SJSA1 (cell line): ENCODE results near the gene UBR2. TPM values are rescaled to one million over a fixed set of nuclear protein-coding genes. Genes with fewer than 3 reads are reported as not detected.
A peak's percentile ranks its signal among the peaks of the same experiment; 100 is the strongest.
"Not testable (repeated sequence)": the region's sequence is repeated elsewhere in the genome, so short reads cannot be mapped to it uniquely, and the experiment has no call there.

Source experiments
- DNase-seq, 2 experiments: peaks; one replicate each; pipeline ENCODE4 v3.0.0-alpha.2; 2015 to 2020; ENCODE audit warnings: low spot score in 2 of 2, low read depth in 1 of 2
- H3K27ac ChIP-seq: fragments of 250-450 bp; sonication (Bioruptor Pico); 2 replicates; pipeline ENCODE4 v1.5.1; 2020; ENCODE audit warnings: mild to moderate bottlenecking, moderate library complexity
- H3K27me3 ChIP-seq: fragments of 250-450 bp; sonication (Bioruptor Pico); replicated peaks from 2 replicates; pipeline ENCODE4 v1.5.1; 2020; ENCODE audit warnings: mild to moderate bottlenecking, moderate library complexity
- H3K36me3 ChIP-seq: fragments of 250-450 bp; sonication (Bioruptor Pico); 2 replicates; pipeline ENCODE4 v1.5.1; 2020; ENCODE audit warnings: mild to moderate bottlenecking
- H3K4me1 ChIP-seq: fragments of 250-450 bp; sonication (Bioruptor Pico); replicated peaks from 2 replicates; pipeline ENCODE4 v1.6.1; 2021; ENCODE audit warnings: mild to moderate bottlenecking
- H3K4me3 ChIP-seq: fragments of 250-450 bp; sonication (Bioruptor Pico); 2 replicates; pipeline ENCODE4 v1.5.1; 2020; ENCODE audit warnings: mild to moderate bottlenecking
- H3K9me3 ChIP-seq: fragments of 250-450 bp; sonication (Bioruptor Pico); replicated peaks from 2 replicates; pipeline ENCODE4 v1.5.1; 2020; ENCODE audit warnings: mild to moderate bottlenecking
- total RNA-seq: library from RNA; depleted of rRNA; stranded (reverse); fragments of >200 nt; shearing (Covaris generic); gene quantifications from 2 replicates; pipeline ENCODE4 v1.2.3, GENCODE V29; 2014

Gene UBR2
- total RNA-seq, 1 experiment from 2014 or later: 19.5 TPM

DNA sequence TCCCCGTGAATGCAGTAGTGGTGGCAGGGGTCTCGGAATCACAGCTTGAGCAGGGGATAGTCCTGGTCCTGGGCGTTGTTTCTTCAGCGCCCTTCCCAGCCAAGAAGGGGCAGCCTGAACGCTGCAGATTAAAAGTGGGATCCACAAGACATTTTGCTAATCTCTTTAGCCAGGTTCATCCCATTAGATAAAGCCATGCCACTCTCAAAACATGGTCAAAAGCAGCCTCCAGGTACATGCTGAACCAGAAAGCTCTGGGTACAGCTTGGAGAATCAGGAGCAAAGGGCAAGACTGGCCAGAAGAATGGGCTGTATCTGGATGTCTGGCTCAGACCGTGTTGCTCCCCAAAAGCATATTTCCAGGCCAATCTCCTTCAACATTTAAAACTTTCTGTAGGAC lies 158.7 kb downstream of the UBR2 start, which contains the start of gene PRPH2:
PRPH2 (minus strand) TSS at position 101 of the 400 bp plus-strand sequence. CDS start 263 bp downstream, outside the sequence.
- no peak within 1 kb of the TSS for H3K4me3 ChIP-seq
- H3K27me3 ChIP-seq: no peaks in the 10 kb centered on the region
- H3K36me3 ChIP-seq: no peaks in the 10 kb centered on the region

DNA sequence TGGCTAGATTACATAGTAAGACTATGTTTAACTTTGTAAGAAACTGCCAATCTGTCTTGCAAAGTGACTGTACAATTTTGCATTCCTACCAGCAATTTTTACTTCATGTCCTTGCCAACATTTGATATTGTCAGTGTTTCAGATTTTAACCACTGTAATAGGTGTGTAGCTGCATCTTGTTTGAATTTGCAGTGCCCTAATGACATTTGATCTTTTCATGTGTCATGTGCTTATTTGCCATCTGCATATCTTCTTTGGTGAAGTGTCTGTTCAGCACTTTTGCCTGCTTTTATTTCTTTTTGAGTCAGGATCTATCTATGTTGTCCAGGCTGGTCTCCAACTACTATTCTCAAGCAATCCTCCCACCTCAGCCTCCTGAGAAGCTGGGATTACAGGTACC lies 161.0 kb downstream of the UBR2 start:
- no peak for DNase-seq
- no peaks in the 10 kb centered on the region for H3K36me3 ChIP-seq
- no peak overlapping the region for H3K27ac ChIP-seq
- no peak overlapping the region for H3K4me3 ChIP-seq
- no peaks in the 10 kb centered on the region for H3K4me1 ChIP-seq
- H3K9me3 ChIP-seq: no peaks in the 10 kb centered on the region
- no peaks in the 10 kb centered on the region for H3K27me3 ChIP-seq

More for the DNA sequence above, 158.7 kb downstream of the UBR2 start, which contains the start of gene PRPH2:
- Histone ChIP-seq H3K27ac (no peak within 1 kb of the TSS), H3K9me3 (no peaks in the 10 kb centered on the region), H3K4me1 (no peaks in the 10 kb centered on the region)
- DNase-seq: no peak

DNA sequence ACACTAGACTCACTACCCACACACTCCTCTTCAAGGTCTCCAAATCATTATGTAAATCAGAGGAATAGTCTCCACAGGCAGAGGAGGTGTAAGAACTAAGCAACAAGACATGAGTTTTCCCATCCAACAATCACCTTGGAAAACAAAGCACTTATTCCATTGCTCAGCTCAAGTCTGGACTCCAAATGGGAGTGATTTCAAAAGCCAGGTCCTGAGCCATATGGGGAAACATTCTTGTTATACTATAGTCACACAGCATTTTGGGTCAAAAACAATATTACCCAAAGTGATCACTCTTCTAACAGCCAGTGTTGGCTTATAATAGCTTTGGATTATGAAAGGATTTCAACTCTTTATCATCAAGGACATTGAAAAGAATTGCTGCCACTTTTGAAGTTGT lies 162.2 kb downstream of the UBR2 start:
- H3K27ac ChIP-seq: no peak overlapping the region
- DNase-seq: no peak
- H3K4me3 ChIP-seq: no peak overlapping the region

DNA sequence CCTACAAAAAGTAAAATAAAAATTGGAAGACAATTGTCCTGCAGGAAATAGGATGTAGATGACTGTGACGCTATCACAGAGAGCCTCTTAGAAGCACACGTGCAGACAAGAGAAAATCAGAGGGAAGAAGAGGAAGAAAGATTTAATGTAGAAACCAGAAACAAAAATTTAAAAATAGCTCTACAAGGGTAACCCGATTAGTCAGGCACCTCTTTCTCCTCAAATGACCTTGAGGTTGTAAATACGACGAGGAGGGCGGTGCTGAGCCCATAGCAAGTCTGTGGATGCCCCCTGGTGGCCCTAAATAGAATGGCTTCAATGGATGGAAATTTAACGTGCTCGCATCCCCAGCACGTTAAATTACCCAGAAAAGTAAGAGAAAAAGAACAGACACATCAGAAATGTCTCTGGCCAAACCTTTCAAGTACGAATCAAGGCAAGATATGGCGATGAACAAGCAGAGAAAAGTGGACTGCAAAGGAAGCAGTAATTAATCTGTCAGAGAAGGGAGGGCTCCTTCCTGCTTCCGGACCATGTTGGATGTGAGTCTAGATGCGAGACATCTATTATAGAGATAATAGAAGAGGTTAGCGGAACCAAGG lies 162.8 kb downstream of the UBR2 start:
- Histone ChIP-seq H3K36me3 (no peaks in the 10 kb centered on the region), H3K4me3 (no peak overlapping the region), H3K27me3 (no peaks in the 10 kb centered on the region), H3K27ac (no peak overlapping the region), H3K4me1 (no peaks in the 10 kb centered on the region), H3K9me3 (no peaks in the 10 kb centered on the region)
- DNase-seq: peak; percentile 69 to 76

More for the DNA sequence above, 162.2 kb downstream of the UBR2 start:
- Histone ChIP-seq H3K36me3 (no peaks in the 10 kb centered on the region), H3K9me3 (no peaks in the 10 kb centered on the region), H3K4me1 (no peaks in the 10 kb centered on the region), H3K27me3 (no peaks in the 10 kb centered on the region)

DNA sequence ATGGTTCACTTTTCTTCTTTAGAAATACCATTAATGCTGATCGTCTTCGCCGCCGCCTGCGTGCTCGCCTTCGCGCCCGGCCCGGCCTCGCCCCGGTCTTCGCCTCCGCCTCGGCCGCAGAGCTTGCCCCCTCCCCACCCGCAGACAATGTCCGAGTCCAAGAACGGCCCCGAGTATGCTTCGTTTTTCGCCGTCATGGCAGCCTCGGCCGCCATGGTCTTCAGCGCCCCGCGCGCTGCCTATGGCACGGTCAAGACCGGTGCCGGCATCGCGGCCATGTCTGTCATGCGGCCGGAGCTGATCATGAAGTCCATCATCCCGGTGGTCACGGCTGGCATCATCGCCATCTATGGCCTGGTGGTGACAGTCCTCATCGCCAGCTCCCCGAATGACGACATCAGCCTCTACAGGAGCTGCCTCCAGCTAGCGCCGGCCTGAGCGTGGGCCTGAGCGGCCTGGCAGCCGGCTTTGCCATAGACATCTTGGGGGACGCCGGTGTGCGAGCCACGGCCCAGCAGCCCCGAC lies 163.3 kb downstream of the UBR2 start:
- H3K36me3 ChIP-seq: no peaks in the 10 kb centered on the region
- no peak overlapping the region for H3K4me3 ChIP-seq
- no peak overlapping the region for H3K27ac ChIP-seq

DNA sequence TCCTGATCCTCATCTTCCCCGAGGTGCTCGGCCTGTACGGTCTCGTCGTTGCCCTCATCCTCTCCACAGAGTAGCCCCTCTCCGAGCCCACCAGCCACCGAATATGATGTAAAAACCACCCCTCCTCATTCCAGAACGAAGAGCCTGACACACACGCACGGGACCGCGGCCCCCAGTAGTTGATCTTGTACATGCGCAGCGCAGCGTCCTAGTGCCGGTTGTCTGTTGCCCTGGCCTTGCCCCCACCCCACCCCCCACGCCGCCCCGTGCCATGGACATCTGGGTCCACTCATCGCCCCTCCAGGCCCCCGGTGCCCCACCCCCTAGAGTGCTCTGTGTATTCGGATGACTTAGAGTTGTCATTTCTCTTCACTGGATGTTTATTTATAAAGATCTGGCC lies 163.8 kb downstream of the UBR2 start:
- H3K27ac ChIP-seq: no peak overlapping the region
- no peaks in the 10 kb centered on the region for H3K27me3 ChIP-seq
- no peaks in the 10 kb centered on the region for H3K9me3 ChIP-seq
- no peaks in the 10 kb centered on the region for H3K36me3 ChIP-seq
- DNase-seq: no peak
- no peaks in the 10 kb centered on the region for H3K4me1 ChIP-seq
- no peak overlapping the region for H3K4me3 ChIP-seq

More for the DNA sequence above, 163.3 kb downstream of the UBR2 start:
- H3K4me1 ChIP-seq: no peaks in the 10 kb centered on the region
- DNase-seq: no peak
- no peaks in the 10 kb centered on the region for H3K9me3 ChIP-seq
- no peaks in the 10 kb centered on the region for H3K27me3 ChIP-seq

DNA sequence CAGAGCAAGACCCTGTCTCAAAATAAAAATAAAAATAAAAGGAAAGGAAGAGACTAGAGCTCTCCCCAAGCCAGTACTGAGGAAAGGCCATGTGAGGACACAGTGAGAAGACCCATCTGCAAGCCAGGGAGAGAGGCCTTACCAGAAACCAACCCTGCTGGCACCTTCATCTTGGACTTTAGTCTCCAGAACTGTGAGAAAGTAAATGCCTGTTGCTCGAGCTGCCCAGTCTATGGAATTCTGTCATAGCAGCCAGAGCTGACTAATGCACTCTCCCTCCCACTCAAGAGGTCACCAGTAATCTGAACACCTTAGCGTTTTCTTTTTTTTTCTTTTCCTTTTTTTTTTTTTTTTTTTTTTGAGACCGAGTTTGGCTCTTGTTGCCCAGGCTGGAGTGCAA lies 165.9 kb downstream of the UBR2 start:
- no peak for DNase-seq
- H3K4me3 ChIP-seq: no peak overlapping the region
- H3K4me1 ChIP-seq: no peaks in the 10 kb centered on the region
- H3K27ac ChIP-seq: no peak overlapping the region
- H3K9me3 ChIP-seq: no peaks in the 10 kb centered on the region
- no peaks in the 10 kb centered on the region for H3K27me3 ChIP-seq
- no peaks in the 10 kb centered on the region for H3K36me3 ChIP-seq

DNA sequence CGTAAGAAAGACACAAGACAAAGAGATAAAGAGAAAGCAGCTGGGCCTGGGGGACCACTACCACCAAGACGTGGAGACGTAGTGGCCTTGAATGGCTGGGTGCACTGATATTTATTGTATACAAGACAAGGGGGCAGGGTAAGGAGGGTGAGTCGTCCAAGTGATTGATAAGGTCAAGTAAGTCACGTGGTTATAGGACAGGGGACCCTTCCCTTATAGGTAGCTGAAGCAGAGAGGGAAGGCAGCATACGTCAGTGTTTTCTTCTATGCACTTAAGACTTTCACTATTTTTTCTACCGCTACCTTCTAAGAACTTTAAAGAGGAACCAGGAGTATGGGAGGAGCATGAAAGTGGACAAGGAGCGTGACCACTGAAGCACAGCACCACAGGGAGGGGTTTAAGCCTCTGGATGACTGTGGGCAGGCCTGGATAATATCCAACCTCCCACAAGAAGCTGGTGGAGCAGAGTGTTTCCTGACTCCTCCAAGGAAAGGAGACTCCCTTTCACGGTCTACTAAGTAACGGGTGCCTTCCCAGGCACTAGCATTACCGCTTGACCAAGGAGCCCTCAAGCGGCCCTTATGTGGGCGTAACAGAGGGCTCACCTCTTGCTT lies 170.1 kb downstream of the UBR2 start:
- H3K27me3 ChIP-seq, H3K27ac ChIP-seq, DNase-seq: not testable (repeated sequence)

DNA sequence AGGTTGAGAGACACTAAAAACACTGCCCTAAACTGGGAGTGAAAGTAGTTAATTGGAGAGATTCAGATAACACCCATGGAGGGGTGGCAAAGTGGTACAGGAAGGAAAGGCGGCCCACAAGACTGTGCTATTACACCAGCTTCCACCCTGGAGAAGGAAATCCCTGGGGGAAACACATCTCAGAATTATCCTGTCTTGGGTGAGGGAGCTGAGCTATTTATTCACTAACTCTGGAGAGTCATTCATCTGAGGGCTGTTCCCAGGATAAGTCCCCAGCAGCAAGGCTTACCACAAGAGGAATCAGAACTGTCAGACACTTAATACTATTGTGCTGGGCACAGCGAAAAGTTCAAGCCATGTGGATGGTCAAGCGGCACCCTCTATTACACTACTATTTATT lies 172.1 kb downstream of the UBR2 start:
- DNase-seq: no peak
- no peaks in the 10 kb centered on the region for H3K4me1 ChIP-seq

More for the DNA sequence above, 170.1 kb downstream of the UBR2 start:
- not testable (repeated sequence) for H3K36me3 ChIP-seq, H3K4me3 ChIP-seq, H3K4me1 ChIP-seq, H3K9me3 ChIP-seq

DNA sequence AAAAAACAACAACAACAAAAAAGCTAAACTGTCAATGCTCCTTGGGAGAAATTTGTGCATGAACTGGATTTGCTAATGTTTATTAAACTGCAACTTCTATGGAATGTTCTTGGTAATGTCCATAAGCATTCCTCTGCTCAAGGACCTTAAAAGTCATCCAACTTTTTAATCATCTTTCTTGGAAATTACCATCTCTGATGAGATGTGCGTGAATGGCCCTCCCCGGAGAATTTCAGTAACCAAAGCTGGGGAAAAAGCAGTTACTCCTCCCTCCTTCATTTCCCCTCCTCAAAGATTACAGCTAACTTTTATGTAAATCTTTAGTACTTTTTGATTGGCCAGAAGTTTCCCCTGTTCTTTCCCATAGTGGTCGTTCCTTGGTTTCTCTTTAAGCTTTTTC lies 176.9 kb downstream of the UBR2 start:
- H3K4me1 ChIP-seq: peaks cover 8% of the 10 kb centered on the region
- H3K27me3 ChIP-seq: no peaks in the 10 kb centered on the region
- no peaks in the 10 kb centered on the region for H3K9me3 ChIP-seq
- H3K27ac ChIP-seq: no peak overlapping the region
- DNase-seq: no peak
- no peak overlapping the region for H3K4me3 ChIP-seq
- H3K36me3 ChIP-seq: peaks cover 20% of the 10 kb centered on the region

More for the DNA sequence above, 172.1 kb downstream of the UBR2 start:
- H3K27me3 ChIP-seq: no peaks in the 10 kb centered on the region
- no peaks in the 10 kb centered on the region for H3K9me3 ChIP-seq
- no peak overlapping the region for H3K4me3 ChIP-seq
- no peaks in the 10 kb centered on the region for H3K36me3 ChIP-seq
- H3K27ac ChIP-seq: no peak overlapping the region

DNA sequence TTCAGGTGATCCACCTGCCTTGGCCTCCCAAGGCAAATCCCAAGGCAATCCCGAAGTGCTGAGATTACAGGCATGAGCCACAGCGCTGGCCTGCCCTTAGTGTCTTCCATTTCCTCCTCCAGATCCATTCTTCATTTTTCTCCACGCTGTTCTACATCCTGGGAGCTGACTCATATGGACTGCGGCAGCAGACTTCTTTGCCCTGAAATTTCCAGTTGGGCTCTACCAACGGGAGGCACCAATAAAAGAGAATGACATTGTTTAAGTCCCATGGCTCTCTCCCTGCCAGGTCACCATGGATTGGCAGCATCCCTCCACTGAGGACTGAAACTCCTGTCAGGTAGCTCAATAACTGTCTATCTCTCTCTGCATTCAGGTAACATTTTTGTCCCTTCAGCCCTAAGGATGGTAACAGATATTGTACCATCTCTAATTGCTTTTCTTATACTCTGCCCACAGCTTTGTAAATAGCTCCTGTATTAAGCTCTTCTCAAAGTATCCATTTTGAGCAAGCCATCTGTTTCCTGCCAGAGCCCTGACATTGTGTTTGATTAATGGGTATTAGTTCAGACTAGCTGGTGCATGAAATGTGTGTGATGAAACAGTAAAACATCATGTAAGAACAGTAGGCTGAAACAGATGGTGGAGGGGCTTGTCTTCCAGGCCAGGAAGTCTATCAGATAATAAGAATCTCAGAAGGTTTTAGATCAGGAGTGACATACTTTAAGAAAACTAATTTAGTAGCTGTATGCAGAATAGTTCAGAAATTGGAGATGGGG lies 178.5 kb downstream of the UBR2 start:
- Histone ChIP-seq H3K27me3 (no peaks in the 10 kb centered on the region), H3K4me1 (peaks cover 8% of the 10 kb centered on the region), H3K9me3 (no peaks in the 10 kb centered on the region), H3K4me3 (no peak overlapping the region), H3K27ac (no peak overlapping the region), H3K36me3 (peaks cover 20% of the 10 kb centered on the region)
- DNase-seq: no peak
